ENCODE results near the gene MEF2C. TPM values are rescaled to one million over a fixed set of nuclear protein-coding genes. Genes with fewer than 3 reads are reported as not detected.

MEF2C gene
- total RNA-seq, 2 experiments from 2014 or later, result 0.60 to 0.87 TPM

DNA sequence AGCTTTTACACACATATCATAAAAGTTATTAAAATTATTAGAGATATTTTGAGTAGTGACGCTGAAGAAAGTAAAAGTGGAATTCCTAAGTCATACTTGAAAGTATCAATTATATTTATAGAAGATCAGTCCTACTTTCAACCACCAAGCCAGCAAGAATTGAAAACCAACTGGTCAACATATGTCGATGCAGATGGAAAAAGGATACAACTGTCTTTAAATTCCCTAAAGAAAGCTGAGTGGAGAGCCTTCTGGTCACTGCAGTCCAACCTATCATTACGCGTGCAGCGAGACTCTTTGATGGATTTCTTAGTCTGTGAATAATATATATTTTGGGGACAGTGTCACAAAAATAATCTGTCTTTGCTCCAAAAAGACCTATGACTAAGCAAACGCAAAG is 15.3 kb downstream of the MEF2C start:
- POLR2A ChIA-PET, result no interaction called here
- no peaks in the 10 kb centered on the region for H3K4me1 ChIP-seq (ENCODE audit: insufficient read depth, low read length)
- CTCF ChIA-PET, result no interaction called here

GRCh38 chr5:88863523-88863922 is 19.5 kb downstream of the MEF2C start:
- Mint-ChIP-seq H3K27me3 (no peaks in the 10 kb centered on the region), H3K36me3 (ENCODE audit: low read depth) (no peaks in the 10 kb centered on the region), H3K27ac (no peak overlapping the region), H3K4me3 (no peak overlapping the region), H3K9me3 (no peaks in the 10 kb centered on the region), H3K4me1 (ENCODE audit: low read depth) (no peaks in the 10 kb centered on the region)
- DNase-seq, result no peak
- no peaks in the 10 kb centered on the region for H3K9me3 ChIP-seq (ENCODE audit: control insufficient read depth in 1 of 2, insufficient read depth in 1 of 2, low read length in 2 of 2)
- no peak for TF ChIP-seq CTCF (IDR thresholded peaks at IDR 0.05)
- ATAC-seq (ENCODE audit: poor library complexity), result no peak
- H3K4me3 ChIP-seq (ENCODE audit: low read length), result no peak overlapping the region
- no peaks in the 10 kb centered on the region for H3K4me1 ChIP-seq (ENCODE audit: insufficient read depth, low read length)
- no peaks in the 10 kb centered on the region for H3K27me3 ChIP-seq (ENCODE audit: control insufficient read depth in 1 of 2, insufficient read depth in 2 of 2, low read length in 2 of 2)
- intact Hi-C loops (cut with DNase I, micrococcal nuclease), result no loop called here
- H3K36me3 ChIP-seq (ENCODE audit: insufficient read depth, low read length), result no peaks in the 10 kb centered on the region
- CTCF ChIA-PET, result no interaction called here
- POLR2A ChIA-PET, result no interaction called here
- no peak overlapping the region for H3K27ac ChIP-seq (ENCODE audit: low read depth in 1 of 2, low read length in 2 of 2)

More for the DNA sequence above, 15.3 kb downstream of the MEF2C start:
- DNase-seq, result no peak
- no peak overlapping the region for H3K4me3 Mint-ChIP-seq
- Histone ChIP-seq H3K4me3 (ENCODE audit: low read length) (no peak overlapping the region), H3K9me3 (ENCODE audit: control insufficient read depth in 1 of 2, insufficient read depth in 1 of 2, low read length in 2 of 2) (no peaks in the 10 kb centered on the region), H3K36me3 (ENCODE audit: insufficient read depth, low read length) (no peaks in the 10 kb centered on the region), H3K27me3 (ENCODE audit: control insufficient read depth in 1 of 2, insufficient read depth in 2 of 2, low read length in 2 of 2) (no peaks in the 10 kb centered on the region), H3K27ac (ENCODE audit: low read depth in 1 of 2, low read length in 2 of 2) (no peak overlapping the region)
- no peak for TF ChIP-seq CTCF (IDR thresholded peaks at IDR 0.05)
- H3K27me3 Mint-ChIP-seq, result no peaks in the 10 kb centered on the region
- H3K27ac Mint-ChIP-seq, result no peak overlapping the region
- ATAC-seq (ENCODE audit: poor library complexity), result no peak
- intact Hi-C loops (cut with DNase I, micrococcal nuclease), result no loop called here
- no peaks in the 10 kb centered on the region for H3K36me3 Mint-ChIP-seq (ENCODE audit: low read depth)
- no peaks in the 10 kb centered on the region for H3K9me3 Mint-ChIP-seq
- no peaks in the 10 kb centered on the region for H3K4me1 Mint-ChIP-seq (ENCODE audit: low read depth)

DNA sequence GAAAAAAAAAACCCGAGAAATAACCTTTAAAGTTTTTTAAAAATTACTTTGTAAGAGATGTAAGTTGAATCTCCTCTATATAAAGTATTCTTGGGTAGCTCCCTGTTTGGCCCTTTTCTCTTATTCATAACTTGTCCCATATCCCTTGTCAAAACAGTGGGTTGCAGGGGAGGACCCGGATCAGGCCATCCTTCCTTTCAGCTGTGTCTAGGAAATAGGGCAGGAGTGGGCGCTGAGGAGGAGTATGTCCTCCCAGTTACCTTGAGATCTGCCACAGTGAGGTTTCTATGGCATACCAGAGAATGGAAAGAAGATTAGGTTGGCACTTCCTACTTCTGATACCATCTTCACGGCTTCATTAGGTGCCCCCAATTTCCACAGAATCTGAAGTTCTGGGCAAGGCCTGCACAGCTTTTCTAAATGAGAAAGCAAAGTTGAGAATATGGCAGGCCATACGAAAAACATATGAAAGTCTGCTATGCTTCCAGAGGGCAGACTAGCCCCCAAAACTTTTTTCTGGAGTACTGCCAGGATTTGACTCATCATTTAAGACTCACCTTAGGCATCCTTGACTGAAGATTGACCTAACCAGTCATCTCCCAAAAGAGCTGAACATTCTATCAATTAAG is 20.3 kb downstream of the MEF2C start:
- H3K36me3 Mint-ChIP-seq (ENCODE audit: low read depth), result no peaks in the 10 kb centered on the region
- H3K9me3 Mint-ChIP-seq, result no peaks in the 10 kb centered on the region
- ATAC-seq (ENCODE audit: poor library complexity) (no peak), DNase-seq (no peak)
- ChIA-PET POLR2A (no interaction called here), CTCF (no interaction called here)
- intact Hi-C loops (cut with DNase I, micrococcal nuclease), result no loop called here
- Histone ChIP-seq H3K4me3 (ENCODE audit: low read length) (no peak overlapping the region), H3K27ac (ENCODE audit: low read depth in 1 of 2, low read length in 2 of 2) (no peak overlapping the region), H3K27me3 (ENCODE audit: control insufficient read depth in 1 of 2, insufficient read depth in 2 of 2, low read length in 2 of 2) (no peaks in the 10 kb centered on the region), H3K36me3 (ENCODE audit: insufficient read depth, low read length) (no peaks in the 10 kb centered on the region), H3K9me3 (ENCODE audit: control insufficient read depth in 1 of 2, insufficient read depth in 1 of 2, low read length in 2 of 2) (no peaks in the 10 kb centered on the region), H3K4me1 (ENCODE audit: insufficient read depth, low read length) (no peaks in the 10 kb centered on the region)
- H3K27ac Mint-ChIP-seq, result no peak overlapping the region
- no peaks in the 10 kb centered on the region for H3K27me3 Mint-ChIP-seq
- H3K4me3 Mint-ChIP-seq, result no peak overlapping the region
- TF ChIP-seq CTCF (IDR thresholded peaks at IDR 0.05), result no peak
- H3K4me1 Mint-ChIP-seq (ENCODE audit: low read depth), result no peaks in the 10 kb centered on the region
